ENCODE measurements around the gene PTDSS2. TPM values are rescaled to one million over a fixed set of nuclear protein-coding genes. Genes with fewer than 3 reads are reported as not detected.
"Not testable (repeated sequence)": the region's sequence is repeated elsewhere in the genome, so short reads cannot be mapped to it uniquely, and the experiment has no call there.

The PTDSS2 gene
- total RNA-seq, 4 donors from 2014 or later = 23.9 to 58.3 (median 30.2) TPM

- 90% methylated on average over 6 of the region's 6 CpGs for WGBS
- H3K27me3 ChIP-seq = no peaks in the 10 kb centered on the region
- no peak overlapping the region for H3K27ac ChIP-seq (replicated peaks in 1 of 4)
- peaks cover 2 to 41% (median 27%) of the 10 kb centered on the region in 4 donors for H3K36me3 ChIP-seq
- DNase-seq (ENCODE audit: extremely low spot score) = no peak
- TF ChIP-seq EP300 (IDR thresholded peaks at IDR 0.05) (no peak), CTCF (IDR thresholded peaks at IDR 0.05) (no peak)
- intact Hi-C loops (cut with DNase I) = loop anchor here (5.0 kb wide), 1 partner anchor 63 kb away; the partner anchor contains the start of gene PTDSS2
- peaks cover 5 to 13% (median 9%) of the 10 kb centered on the region in 4 donors for H3K4me1 ChIP-seq
- H3K4me3 ChIP-seq = no peak overlapping the region
- H3K9me3 ChIP-seq = peaks cover 0 to 7% (median 0%) of the 10 kb centered on the region in 4 donors
Observed at GRCh38 chr11:515131-515530, 65.1 kb downstream of the PTDSS2 start.

GRCh38 chr11:516400-516799 is 66.3 kb downstream of the PTDSS2 start:
- Histone ChIP-seq H3K9me3 (peaks cover 0 to 7% (median 0%) of the 10 kb centered on the region in 4 donors), H3K27me3 (no peaks in the 10 kb centered on the region), H3K27ac (replicated peaks in 1 of 4) (no peak overlapping the region), H3K4me3 (no peak overlapping the region), H3K4me1 (peaks cover 5 to 13% (median 9%) of the 10 kb centered on the region in 4 donors), H3K36me3 (peaks cover 0 to 31% (median 21%) of the 10 kb centered on the region in 4 donors)
- DNase-seq (ENCODE audit: extremely low spot score) = no peak
- intact Hi-C loops (cut with DNase I) = loop anchor here (5.0 kb wide), 1 partner anchor 64 kb away; the partner anchor contains the start of gene PTDSS2
- no peak for TF ChIP-seq CTCF (IDR thresholded peaks at IDR 0.05)
- no peak for TF ChIP-seq EP300 (IDR thresholded peaks at IDR 0.05)
- no peak for TF ChIP-seq POLR2AphosphoS5 (IDR thresholded peaks at IDR 0.05)
- no peak for TF ChIP-seq POLR2A (IDR thresholded peaks at IDR 0.05; ENCODE audit: low read depth)
- WGBS = 90% methylated on average over 4 of the region's 4 CpGs

GRCh38 chr11:516918-517685 is 67.0 kb downstream of the PTDSS2 start:
- not testable (repeated sequence) for DNase-seq (ENCODE audit: extremely low spot score); H3K4me3 ChIP-seq; H3K9me3 ChIP-seq; H3K27me3 ChIP-seq
- H3K4me1 ChIP-seq = peaks cover 5 to 13% (median 9%) of the 10 kb centered on the region in 4 donors
- H3K36me3 ChIP-seq = peaks cover 0 to 24% (median 21%) of the 10 kb centered on the region in 4 donors
- intact Hi-C loops (cut with DNase I) = loop anchor here (5.0 kb wide), 1 partner anchor 65 kb away; the partner anchor contains the start of gene PTDSS2
- peak overlapping the region in 2 of 4 donors; percentile 6 to 87 for H3K27ac ChIP-seq (replicated peaks in 1 of 4)
- 95% methylated on average over 36 of the region's 43 CpGs for WGBS

- Histone ChIP-seq H3K4me3 (peak overlapping the region; percentile 23 to 53 (median 38)), H3K9me3 (peaks cover 0 to 7% (median 0%) of the 10 kb centered on the region in 4 donors), H3K27ac (replicated peaks in 1 of 4) (peak overlapping the region; percentile 79 to 91 (median 88)), H3K27me3 (no peaks in the 10 kb centered on the region), H3K4me1 (peaks cover 5 to 13% (median 9%) of the 10 kb centered on the region in 4 donors), H3K36me3 (peaks cover 0 to 19% (median 13%) of the 10 kb centered on the region in 4 donors)
- TF ChIP-seq POLR2AphosphoS5 (IDR thresholded peaks at IDR 0.05) (peak; percentile 73 to 76), EP300 (IDR thresholded peaks at IDR 0.05) (no peak), CTCF (IDR thresholded peaks at IDR 0.05) (peak in 2 of 3 experiments; percentile 100), POLR2A (IDR thresholded peaks at IDR 0.05; ENCODE audit: low read depth) (no peak)
- 15% methylated on average over 32 of the region's 74 CpGs for WGBS
- intact Hi-C loops (cut with DNase I) = loop anchor here (5.0 kb wide), 1 partner anchor 66 kb away; the partner anchor contains the start of gene PTDSS2
- peak; percentile 96 for DNase-seq (ENCODE audit: extremely low spot score)
Observed at GRCh38 chr11:518463-519202, 68.6 kb downstream of the PTDSS2 start.
